ENCODE measurements around the gene SLPI. TPM values are rescaled to one million over a fixed set of nuclear protein-coding genes. Genes with fewer than 3 reads are reported as not detected.

Gene SLPI
- total RNA-seq, 1 experiment from 2014 or later, result 5.4 TPM

- no peaks in the 10 kb centered on the region for H3K27me3 ChIP-seq (ENCODE audit: insufficient read depth, low read length)
- no peaks in the 10 kb centered on the region for H3K79me2 ChIP-seq (ENCODE audit: insufficient read depth, low read length)
- ATAC-seq (no peak), DNase-seq (ENCODE audit: low read depth, low spot score) (no peak)
- no peak for TF ChIP-seq FOSL1 (IDR thresholded peaks at IDR 0.05; ENCODE audit: low read depth)
- no peak for TF ChIP-seq ELF1 (IDR thresholded peaks at IDR 0.05; ENCODE audit: borderline replicate concordance, low read depth)
- TF ChIP-seq POLR2AphosphoS5 (IDR thresholded peaks at IDR 0.05; ENCODE audit: low read depth, low read length), result no peak
- TF ChIP-seq EZH2phosphoT487 (IDR thresholded peaks at IDR 0.05; ENCODE audit: borderline replicate concordance), result no peak
- no peak for TF ChIP-seq ZNF274 (IDR thresholded peaks at IDR 0.05; ENCODE audit: low read depth, low read length)
- no peak for TF ChIP-seq EZH2 (IDR thresholded peaks at IDR 0.05)
- no peak for TF ChIP-seq EGR1 (IDR thresholded peaks at IDR 0.05; ENCODE audit: low read depth)
- TF ChIP-seq, protein P1, sequence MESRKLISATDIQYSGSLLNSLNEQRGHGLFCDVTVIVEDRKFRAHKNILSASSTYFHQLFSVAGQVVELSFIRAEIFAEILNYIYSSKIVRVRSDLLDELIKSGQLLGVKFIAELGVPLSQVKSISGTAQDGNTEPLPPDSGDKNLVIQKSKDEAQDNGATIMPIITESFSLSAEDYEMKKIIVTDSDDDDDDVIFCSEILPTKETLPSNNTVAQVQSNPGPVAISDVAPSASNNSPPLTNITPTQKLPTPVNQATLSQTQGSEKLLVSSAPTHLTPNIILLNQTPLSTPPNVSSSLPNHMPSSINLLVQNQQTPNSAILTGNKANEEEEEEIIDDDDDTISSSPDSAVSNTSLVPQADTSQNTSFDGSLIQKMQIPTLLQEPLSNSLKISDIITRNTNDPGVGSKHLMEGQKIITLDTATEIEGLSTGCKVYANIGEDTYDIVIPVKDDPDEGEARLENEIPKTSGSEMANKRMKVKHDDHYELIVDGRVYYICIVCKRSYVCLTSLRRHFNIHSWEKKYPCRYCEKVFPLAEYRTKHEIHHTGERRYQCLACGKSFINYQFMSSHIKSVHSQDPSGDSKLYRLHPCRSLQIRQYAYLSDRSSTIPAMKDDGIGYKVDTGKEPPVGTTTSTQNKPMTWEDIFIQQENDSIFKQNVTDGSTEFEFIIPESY (IDR thresholded peaks at IDR 0.05; ENCODE audit: extremely low read depth, insufficient replicate concordance, low read length), result no peak
- no peak for TF ChIP-seq YY1 (IDR thresholded peaks at IDR 0.05; ENCODE audit: extremely low read depth, insufficient replicate concordance, low read depth, low read length)
- no peak for TF ChIP-seq JUND (IDR thresholded peaks at IDR 0.05)
- no peak for TF ChIP-seq TCF7L2 (IDR thresholded peaks at IDR 0.05; ENCODE audit: borderline replicate concordance, extremely low read depth, insufficient read depth, insufficient read length)
- no peak for TF ChIP-seq RAD21 (IDR thresholded peaks at IDR 0.05; ENCODE audit: low read depth)
- H3K4me2 ChIP-seq (ENCODE audit: low read length), result no peak overlapping the region
- no TSS peak for BruUV-seq (replicated peaks)
- H3K36me3 ChIP-seq (ENCODE audit: control insufficient read depth in 1 of 2, insufficient read depth in 2 of 2, low read length in 2 of 2), result no peaks in the 10 kb centered on the region
- no peak overlapping the region for H3K9ac ChIP-seq (ENCODE audit: low read length)
- H3K9me3 ChIP-seq (ENCODE audit: control insufficient read depth in 1 of 2, insufficient read depth in 1 of 2, low read depth in 1 of 2, low read length in 2 of 2), result no peaks in the 10 kb centered on the region
- H3K4me3 ChIP-seq (replicated peaks in 1 of 2; ENCODE audit: low read depth in 1 of 2, low read length in 2 of 2), result no peak overlapping the region
- no peaks in the 10 kb centered on the region for H3K9me2 ChIP-seq (ENCODE audit: insufficient read depth)
- no peaks in the 10 kb centered on the region for H4K20me1 ChIP-seq (ENCODE audit: insufficient read depth)
- ChIA-PET POLR2A (no interaction called here), RAD21 (ENCODE audit: low non-redundant PET in 1 of 2, low total read pairs in 2 of 2, uncharacterized antibody in 2 of 2, unreplicated experiment in 2 of 2) (no interaction called here), CTCF (no interaction called here)
- no peak overlapping the region for H3K27ac ChIP-seq (ENCODE audit: low read depth, low read length)
- peaks cover 10 to 11% of the 10 kb centered on the region in 2 experiments; a peak in 2 of 4 replicates for H3K4me1 ChIP-seq (ENCODE audit: control insufficient read depth in 1 of 2, insufficient read depth in 2 of 2, low read length in 2 of 2)
- intact Hi-C loops (cut with micrococcal nuclease), result no loop called here
- H2AFZ ChIP-seq (ENCODE audit: low read depth, low read length, poor library complexity, severe bottlenecking), result no peak overlapping the region
These were observed 3.9 kb upstream of the SLPI start for GRCh38 chr20:45258259-45258658.

Measured in HCT116 (cell line).